Endodermal cell (in vitro differentiated cells): ENCODE results near the gene TIAM2. TPM values are rescaled to one million over a fixed set of nuclear protein-coding genes. Genes with fewer than 3 reads are reported as not detected.
"Not testable (repeated sequence)": the region's sequence is repeated elsewhere in the genome, so short reads cannot be mapped to it uniquely, and the experiment has no call there.

Experiments used
- DNase-seq: peaks from one replicate; pipeline ENCODE4 v3.0.0-alpha.2; 2017
- H3K27ac ChIP-seq: 2 replicates; pipeline ENCODE4 v1.5.1; 2013; ENCODE audit warnings: mild to moderate bottlenecking, low read depth, low read length, moderate library complexity
- H3K27me3 ChIP-seq: 2 replicates; pipeline ENCODE4 v1.6.1; 2013; ENCODE audit warnings: mild to moderate bottlenecking, low read length, moderate library complexity; ENCODE audit not compliant: insufficient read depth, control insufficient read depth, poor library complexity, severe bottlenecking
- H3K36me3 ChIP-seq: 2 replicates; pipeline ENCODE4 v1.7.0; 2013; ENCODE audit warnings: mild to moderate bottlenecking, low read length, moderate library complexity; ENCODE audit not compliant: control insufficient read depth, insufficient read depth
- H3K4me1 ChIP-seq: one replicate; pipeline ENCODE4 v1.7.0; 2013; ENCODE audit warnings: low read length; ENCODE audit not compliant: control insufficient read depth, insufficient read depth
- H3K4me3 ChIP-seq: 2 replicates; pipeline ENCODE4 v1.5.1; 2013; ENCODE audit warnings: mild to moderate bottlenecking, low read length, moderate library complexity
- H3K9ac ChIP-seq: 2 replicates; pipeline ENCODE4 v1.6.1; 2013; ENCODE audit warnings: mild to moderate bottlenecking, low read length, moderate library complexity; ENCODE audit not compliant: poor library complexity, severe bottlenecking; ENCODE audit errors: extremely low read depth
- H3K9me3 ChIP-seq: 2 replicates; pipeline ENCODE4 v1.6.1; 2013; ENCODE audit warnings: mild to moderate bottlenecking, low read length, moderate library complexity; ENCODE audit not compliant: control insufficient read depth
- H3K27ac Mint-ChIP-seq: 2 replicates; pipeline ENCODE4 v1.8.0; 2020; ENCODE audit warnings: mixed read lengths
- H3K27me3 Mint-ChIP-seq: 2 replicates; pipeline ENCODE4 v1.8.0; 2021; ENCODE audit warnings: mild to moderate bottlenecking, mixed read lengths; ENCODE audit not compliant: insufficient read depth
- H3K36me3 Mint-ChIP-seq: 2 replicates; pipeline ENCODE4 v1.8.0; 2020; ENCODE audit warnings: low read depth, mixed read lengths
- H3K4me1 Mint-ChIP-seq: 2 replicates; pipeline ENCODE4 v1.8.0; 2020; ENCODE audit warnings: mixed read lengths
- H3K4me3 Mint-ChIP-seq: 2 replicates; pipeline ENCODE4 v1.8.0; 2020; ENCODE audit warnings: mild to moderate bottlenecking, moderate library complexity, mixed read lengths
- H3K9me3 Mint-ChIP-seq: 2 replicates; pipeline ENCODE4 v1.8.0; 2020; ENCODE audit warnings: mild to moderate bottlenecking, mixed read lengths
- CTCF ChIP-seq: fragments of 200-600 bp; sonication (generic); conservative IDR thresholded peaks from 2 replicates; pipeline ENCODE4 v1.5.0; 2021; ENCODE audit warnings: antibody characterized with exemption, mild to moderate bottlenecking
- WGBS, 2 experiments: methylation state at CpG; one replicate each; pipeline versions ENCODE4 v1.1.5 to v1.1.7; 2013; ENCODE audit warnings: missing lambda C conversion rate in 2 of 2, mixed read lengths in 1 of 2; ENCODE audit not compliant: insufficient coverage in 1 of 2, insufficient read length in 1 of 2; 5-methylcytosine and 5-hydroxymethylcytosine counted together
- total RNA-seq, 2 donors: library from RNA; stranded (reverse); fragmentation: NEBNext Ultra II Directional in 1 of 2; extraction: Animal tissue kit (Norgen Biotek cat#: 25700) in 1 of 2; gene quantifications; 2 replicates in 1 of 2; 3 replicates in 1 of 2; pipeline ENCODE4 v1.2.1, GENCODE V29; 2021

TIAM2 gene
- total RNA-seq, 2 donors from 2014 or later, result 15.7 to 17.5 TPM

DNA sequence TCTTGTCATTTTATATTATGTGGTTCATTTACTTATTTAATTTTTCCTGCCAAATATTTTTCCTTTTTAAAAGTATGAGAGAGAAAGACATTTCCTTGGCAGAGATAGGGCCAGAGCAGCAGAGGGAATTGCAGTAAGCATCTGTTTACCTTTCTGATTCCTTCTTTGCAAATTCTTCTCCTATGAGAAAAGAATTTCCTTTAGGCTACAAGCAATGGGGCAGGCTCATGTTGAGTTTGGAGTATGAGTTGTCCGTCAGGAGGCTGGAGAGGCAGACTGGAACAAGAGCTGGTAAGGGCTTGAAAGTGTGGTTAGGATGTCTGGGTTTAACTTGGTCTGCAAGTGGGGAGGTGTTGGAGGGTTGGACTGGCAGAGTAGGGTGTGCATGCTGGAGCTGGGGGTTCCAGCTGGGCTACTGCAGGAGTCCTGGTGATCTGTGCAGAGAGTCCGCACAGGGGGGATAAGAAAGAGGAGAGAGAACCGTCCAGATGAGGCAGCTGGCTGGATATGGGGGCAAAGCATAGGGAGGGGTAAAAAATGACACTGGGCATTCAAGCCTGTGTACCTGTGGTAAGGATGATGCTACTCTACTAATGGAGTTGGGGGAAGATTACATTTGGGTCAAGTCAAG lies 19.7 kb downstream of the TIAM2 start:
- Histone ChIP-seq H3K9ac (no peak overlapping the region), H3K4me3 (no peak overlapping the region), H3K4me1 (no peaks in the 10 kb centered on the region), H3K27ac (no peak overlapping the region), H3K36me3 (no peaks in the 10 kb centered on the region), H3K9me3 (no peaks in the 10 kb centered on the region), H3K27me3 (no peaks in the 10 kb centered on the region)
- Mint-ChIP-seq H3K4me3 (no peak overlapping the region), H3K36me3 (no peaks in the 10 kb centered on the region), H3K27ac (no peak overlapping the region), H3K9me3 (no peaks in the 10 kb centered on the region), H3K27me3 (no peaks in the 10 kb centered on the region), H3K4me1 (peaks cover 8% of the 10 kb centered on the region)
- TF ChIP-seq CTCF, result no peak
- DNase-seq, result no peak
- 78 to 93% methylated on average over 3 of the region's 3 CpGs for whole genome bisulfite sequencing, 2 experiments

- not testable (repeated sequence) for H3K27ac Mint-ChIP-seq, H3K36me3 Mint-ChIP-seq, DNase-seq, H3K27ac ChIP-seq, H3K4me3 ChIP-seq, H3K4me1 ChIP-seq, H3K27me3 Mint-ChIP-seq, H3K4me3 Mint-ChIP-seq, H3K9ac ChIP-seq, H3K27me3 ChIP-seq, H3K9me3 ChIP-seq, H3K36me3 ChIP-seq, H3K9me3 Mint-ChIP-seq
- WGBS, 2 experiments, result 91 to 92% methylated on average over 2 to 3 of the region's 3 CpGs
- H3K4me1 Mint-ChIP-seq, result peaks cover 13% of the 10 kb centered on the region
Measured at GRCh38 chr6:155018415-155018814, 23.3 kb downstream of the TIAM2 start.

DNA sequence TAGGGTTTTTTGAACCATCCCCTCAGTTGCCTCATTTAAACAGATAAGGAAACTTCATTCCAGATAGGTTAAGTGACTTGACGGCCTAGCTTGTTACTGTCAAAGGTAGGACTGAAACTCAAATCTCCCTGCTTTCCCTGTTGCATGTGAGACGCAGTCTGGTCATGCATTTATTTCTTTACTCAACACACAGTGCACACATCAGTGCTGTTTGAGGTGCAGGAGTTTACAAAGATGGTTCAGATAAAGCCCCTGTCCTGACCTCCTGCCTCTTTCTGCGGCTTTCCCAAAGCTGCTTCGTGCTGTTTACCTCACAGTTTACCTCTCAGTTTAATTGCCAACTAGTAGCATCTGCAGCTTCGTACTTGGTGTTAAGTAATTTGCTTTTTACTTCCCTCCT lies 26.6 kb downstream of the TIAM2 start:
- Histone ChIP-seq H3K27ac (no peak overlapping the region), H3K9me3 (no peaks in the 10 kb centered on the region)
- H3K27ac Mint-ChIP-seq, result no peak overlapping the region

More for the DNA sequence above, 26.6 kb downstream of the TIAM2 start:
- Mint-ChIP-seq H3K4me3 (no peak overlapping the region), H3K4me1 (peaks cover 5% of the 10 kb centered on the region), H3K9me3 (no peaks in the 10 kb centered on the region), H3K36me3 (peaks cover 3% of the 10 kb centered on the region), H3K27me3 (no peaks in the 10 kb centered on the region)
- Histone ChIP-seq H3K4me1 (no peaks in the 10 kb centered on the region), H3K27me3 (no peaks in the 10 kb centered on the region), H3K36me3 (no peaks in the 10 kb centered on the region), H3K4me3 (no peak overlapping the region), H3K9ac (no peak overlapping the region)
- no peak for TF ChIP-seq CTCF
- 78 to 88% methylated on average over 3 to 5 of the region's 5 CpGs for WGBS, 2 experiments
- DNase-seq, result no peak
